Activated B cell treated with CpG ODN at 0.5 μM for 24 hours (primary cell): ENCODE data around the gene KAT5. TPM values are rescaled to one million over a fixed set of nuclear protein-coding genes. Genes with fewer than 3 reads are reported as not detected.
A peak's percentile ranks its signal among the peaks of the same experiment; 100 is the strongest.

Experiments
- ATAC-seq: fragments of 200-7000 bp; cut with Tn5 transposase; one replicate; pipeline ENCODE4 v1.10.0; 2021; ENCODE audit warnings: low read depth, mild to moderate bottlenecking, moderate library complexity
- CTCF ChIA-PET: fragments of 350-600 bp; sonication (Branson Sonifier 250); formaldehyde crosslinking; loops from one replicate; lab custom pipeline; 2021; ENCODE audit warnings: antibody characterized with exemption; lab: Charles Lee
- POLR2A ChIA-PET: fragments of 350-600 bp; sonication (Branson Sonifier 250); formaldehyde crosslinking; loops from one replicate; lab custom pipeline; 2021; ENCODE audit warnings: antibody characterized with exemption; lab: Charles Lee
- DNase-seq: peaks from one replicate; pipeline ENCODE4 v3.0.0; 2022
- H3K27ac Mint-ChIP-seq: one replicate; pipeline ENCODE4 v1.8.0; 2020; ENCODE audit warnings: mixed read lengths
- H3K27me3 Mint-ChIP-seq: one replicate; pipeline ENCODE4 v1.8.0; 2021; ENCODE audit warnings: mixed read lengths
- H3K36me3 Mint-ChIP-seq: one replicate; pipeline ENCODE4 v1.8.0; 2021; ENCODE audit warnings: low read depth, mixed read lengths
- H3K4me1 Mint-ChIP-seq: one replicate; pipeline ENCODE4 v1.8.0; 2021; ENCODE audit warnings: mixed read lengths
- H3K4me3 Mint-ChIP-seq: one replicate; pipeline ENCODE4 v1.8.0; 2020; ENCODE audit warnings: mild to moderate bottlenecking, mixed read lengths
- H3K9me3 Mint-ChIP-seq: one replicate; pipeline ENCODE4 v1.8.0; 2020; ENCODE audit warnings: mixed read lengths
- CTCF ChIP-seq: fragments of 200-600 bp; IDR thresholded peaks from one replicate; pipeline ENCODE4 v1.8.0; 2022; ENCODE audit warnings: antibody characterized with exemption, mild to moderate bottlenecking
- intact Hi-C: fragments of 100-400 bp; cut with micrococcal nuclease; formaldehyde crosslinking; loops from one replicate; pipeline ENCODE4 v1.15.1; 2024
- total RNA-seq: library from RNA; stranded (reverse); gene quantifications from 2 replicates; pipeline ENCODE4 v1.2.3, GENCODE V29; 2022

Gene KAT5
- total RNA-seq, 1 donor from 2014 or later: 120 TPM

GRCh38 chr11:65710421-65710820 is 1.6 kb upstream of the KAT5 start:
- Mint-ChIP-seq H3K27me3 (no peaks in the 10 kb centered on the region), H3K36me3 (peaks cover 35% of the 10 kb centered on the region), H3K4me1 (peaks cover 35% of the 10 kb centered on the region), H3K9me3 (no peaks in the 10 kb centered on the region), H3K4me3 (no peak overlapping the region), H3K27ac (no peak overlapping the region)
- POLR2A ChIA-PET: interaction anchor here (0.6 to 2.8 kb wide), 3 partner anchors 10 to 149 kb away, joined by 3 to 44 read pairs (median 44); partner anchors contain the start of genes CFL1, MUS81 and RNASEH2C
- DNase-seq (no peak), ATAC-seq (no peak)
- CTCF ChIA-PET: interaction anchor here (1.0 to 3.0 kb wide), 5 partner anchors 60 to 334 kb away, joined by 3 to 17 read pairs (median 8); partner anchors contain the start of gene FIBP
- intact Hi-C loops: loop anchor here (2.0 to 5.0 kb wide), 2 partner anchors 136 to 557 kb away; partner anchors contain the start of gene RAB1B
- no peak for TF ChIP-seq CTCF

GRCh38 chr11:65712633-65713076 is 603 bp downstream of the KAT5 start:
- peak overlapping the region; percentile 99 for H3K27ac Mint-ChIP-seq
- peaks cover 57% of the 10 kb centered on the region for H3K36me3 Mint-ChIP-seq
- POLR2A ChIA-PET: interaction anchor here (0.6 to 2.8 kb wide), 27 partner anchors 8 to 555 kb away, joined by 3 to 44 read pairs (median 10); partner anchors contain the start of genes AP5B1, BANF1, CCDC85B and CFL1
- H3K27me3 Mint-ChIP-seq: no peaks in the 10 kb centered on the region
- no peak for TF ChIP-seq CTCF
- ATAC-seq: no peak
- DNase-seq: no peak
- peaks cover 27% of the 10 kb centered on the region for H3K4me1 Mint-ChIP-seq
- intact Hi-C loops: loop anchor here (1.0 to 5.0 kb wide), 6 partner anchors 8 to 555 kb away; partner anchors contain the start of genes BANF1, CCDC85B, CFL1 and EIF1AD
- no peaks in the 10 kb centered on the region for H3K9me3 Mint-ChIP-seq
- CTCF ChIA-PET: interaction anchor here (0.8 to 3.0 kb wide), 10 partner anchors 14 to 287 kb away, joined by 3 to 26 read pairs (median 6); partner anchors contain the start of gene FIBP
- H3K4me3 Mint-ChIP-seq: peak overlapping the region; percentile 95

GRCh38 chr11:65713212-65713969 is 1.3 kb downstream of the KAT5 start:
- no peak for TF ChIP-seq CTCF
- no peaks in the 10 kb centered on the region for H3K9me3 Mint-ChIP-seq
- DNase-seq (no peak), ATAC-seq (no peak)
- peak overlapping the region; percentile 55 for H3K4me3 Mint-ChIP-seq
- H3K27ac Mint-ChIP-seq: no peak overlapping the region
- intact Hi-C loops: loop anchor here (2.0 to 5.0 kb wide), 3 partner anchors 51 to 554 kb away; partner anchors contain the start of genes CCDC85B, RAB1B and RELA
- POLR2A ChIA-PET: interaction anchor here (1.0 to 2.8 kb wide), 10 partner anchors 7 to 555 kb away, joined by 3 to 44 read pairs (median 16); partner anchors contain the start of genes AP5B1, CFL1, FIBP and MUS81
- no peaks in the 10 kb centered on the region for H3K27me3 Mint-ChIP-seq
- peaks cover 33% of the 10 kb centered on the region for H3K4me1 Mint-ChIP-seq
- peaks cover 64% of the 10 kb centered on the region for H3K36me3 Mint-ChIP-seq
- CTCF ChIA-PET: interaction anchor here (1.2 to 3.0 kb wide), 5 partner anchors 66 to 175 kb away, joined by 3 to 26 read pairs (median 13); partner anchors contain the start of gene FIBP

GRCh38 chr11:65714433-65714832 is 2.4 kb downstream of the KAT5 start:
- peaks cover 75% of the 10 kb centered on the region for H3K36me3 Mint-ChIP-seq
- H3K27me3 Mint-ChIP-seq: no peaks in the 10 kb centered on the region
- intact Hi-C loops: loop anchor here (5.0 kb wide), 1 partner anchor 553 kb away; the partner anchor contains the start of gene RAB1B
- DNase-seq (no peak), ATAC-seq (no peak)
- peaks cover 43% of the 10 kb centered on the region for H3K4me1 Mint-ChIP-seq
- POLR2A ChIA-PET: interaction anchor here (0.8 kb wide), 1 partner anchor 174 kb away, joined by 3 read pairs; the partner anchor contains the start of gene FIBP
- H3K27ac Mint-ChIP-seq: peak overlapping the region; percentile 30
- TF ChIP-seq CTCF: no peak
- CTCF ChIA-PET: interaction anchor here (0.6 to 1.2 kb wide), 2 partner anchors 8 to 65 kb away, joined by 3 read pairs; no protein-coding TSS in a partner anchor
- H3K4me3 Mint-ChIP-seq: no peak overlapping the region
- H3K9me3 Mint-ChIP-seq: no peaks in the 10 kb centered on the region
